K562 (cell line): ENCODE measurements around the gene B3GLCT. TPM values are rescaled to one million over a fixed set of nuclear protein-coding genes. Genes with fewer than 3 reads are reported as not detected.

Experiments
- ATAC-seq: fragments of 200-7000 bp; cut with Tn5 transposase; 3 replicates; pipeline ENCODE4 v1.9.1; 2020; ENCODE audit warnings: moderate library complexity
- BruUV-seq: library from RNA; stranded (reverse); fragments of 400-500 nt; replicated peaks from 2 replicates; lab custom pipeline; 2021; lab: Mats Ljungman, UMichigan
- CTCF ChIA-PET: fragments of 300-600 bp; formaldehyde crosslinking; extraction: SDS; loops from one replicate; lab custom pipeline; 2021; ENCODE audit warnings: low intra/inter-chr PET ratio; lab: Yijun Ruan, JAX
- POLR2A ChIA-PET: fragments of 300-600, 350-650 bp; sonication (Branson Sonifier 250); formaldehyde crosslinking; extraction: SDS; loops from one replicate; lab custom pipeline; 2021; ENCODE audit warnings: antibody characterized with exemption, inconsistent platforms; lab: Yijun Ruan, JAX
- DNase-seq, 4 experiments: peaks; one replicate each; pipeline versions ENCODE4 v3.0.0 to v3.0.0-alpha.2; 2011 to 2018; ENCODE audit warnings: low spot score in 3 of 4, mixed read lengths in 3 of 4; ENCODE audit errors: extremely low read depth in 1 of 4
- FAIRE-seq: peaks from 2 replicates; lab custom pipeline; 2011; peaks lifted over from hg19 to GRCh38; lab: Jason Lieb, UNC
- H2AFZ ChIP-seq: 2 replicates; pipeline ENCODE4 v1.6.0; 2011; ENCODE audit warnings: low read depth, low read length, control low read depth, inconsistent platforms
- H3K27ac ChIP-seq: fragments of 200-600 bp; 3 replicates; pipeline ENCODE4 v1.8.0; 2011; ENCODE audit warnings: low read depth, mild to moderate bottlenecking, control low read depth, inconsistent platforms, low read length, moderate library complexity, mixed read lengths; ENCODE audit errors: extremely low read depth
- H3K27me3 ChIP-seq, 2 experiments: fragments of 300-600 bp in 1 of 2; 2 replicates in 1 of 2; 3 replicates in 1 of 2; pipeline versions ENCODE4 v1.6.0 to v1.8.0; 2011; ENCODE audit warnings: inconsistent platforms in 2 of 2, low read length in 2 of 2, mild to moderate bottlenecking in 1 of 2, mixed read lengths in 1 of 2, moderate library complexity in 1 of 2; ENCODE audit not compliant: control insufficient read depth in 2 of 2, insufficient read depth in 2 of 2
- H3K36me3 ChIP-seq: fragments of 300-600 bp; 3 replicates; pipeline ENCODE4 v1.8.0; 2011; ENCODE audit warnings: mild to moderate bottlenecking, low read length, inconsistent platforms; ENCODE audit not compliant: control insufficient read depth, insufficient read depth
- H3K4me1 ChIP-seq, 2 experiments: fragments of 200-600 bp in 1 of 2; replicated peaks in 1 of 2; 2 replicates in 1 of 2; 3 replicates in 1 of 2; pipeline versions ENCODE4 v1.5.1 to v1.8.0; 2011; ENCODE audit warnings: inconsistent platforms in 2 of 2, low read length in 2 of 2, mild to moderate bottlenecking in 1 of 2, mixed read lengths in 1 of 2, moderate library complexity in 1 of 2; ENCODE audit not compliant: control insufficient read depth in 2 of 2, insufficient read depth in 2 of 2
- H3K4me2 ChIP-seq: 2 replicates; pipeline ENCODE4 v1.6.1; 2011; ENCODE audit warnings: low read length, control low read depth, inconsistent platforms, mixed read lengths; ENCODE audit not compliant: insufficient read depth
- H3K4me3 ChIP-seq: fragments of 200-600 bp; sonication (generic), shearing (Covaris generic); 2 replicates; pipeline ENCODE4 v1.5.1; 2016; ENCODE audit warnings: control low read depth, inconsistent platforms
- H3K79me2 ChIP-seq: fragments of 200-600 bp; 3 replicates; pipeline ENCODE4 v1.8.0; 2011; ENCODE audit warnings: low read length, inconsistent platforms; ENCODE audit not compliant: control insufficient read depth, insufficient read depth
- H3K9ac ChIP-seq, 2 experiments: 2 replicates each; pipeline versions ENCODE4 v1.6.0 to v1.6.1; 2011; ENCODE audit warnings: low read depth in 2 of 2, low read length in 2 of 2, control low read depth in 1 of 2, inconsistent platforms in 1 of 2, mild to moderate bottlenecking in 1 of 2, mixed read lengths in 1 of 2; ENCODE audit not compliant: insufficient read depth in 1 of 2
- H3K9me1 ChIP-seq: one replicate; pipeline ENCODE4 v1.6.0; 2011; ENCODE audit warnings: inconsistent platforms, mild to moderate bottlenecking, low read length, moderate library complexity; ENCODE audit not compliant: control insufficient read depth, insufficient read depth
- H3K9me3 ChIP-seq: replicated peaks from 2 replicates; pipeline ENCODE4 v1.5.1; 2011; ENCODE audit warnings: low read depth, low read length, inconsistent platforms; ENCODE audit not compliant: control insufficient read depth, insufficient read depth
- H4K20me1 ChIP-seq: replicated peaks from 2 replicates; pipeline ENCODE4 v1.6.1; 2011; ENCODE audit warnings: low read length, inconsistent platforms, mixed read lengths; ENCODE audit not compliant: control insufficient read depth, insufficient read depth
- ARID2 ChIP-seq: fragments of 450-650 bp; IDR thresholded peaks from 2 replicates; pipeline ENCODE4 v1.6.1; 2017; ENCODE audit warnings: antibody characterized with exemption, mild to moderate bottlenecking
- E2F8 ChIP-seq: fragments of 450-650 bp; IDR thresholded peaks from 2 replicates; pipeline ENCODE4 v1.7.1; 2018; ENCODE audit warnings: mild to moderate bottlenecking, low read depth; ENCODE audit not compliant: partially characterized antibody
- ELK3 ChIP-seq: fragments of 450-650 bp; formaldehyde crosslinking; IDR thresholded peaks from 2 replicates; pipeline ENCODE4 v1.4.0; 2020; ENCODE audit warnings: mild to moderate bottlenecking
- MAFF ChIP-seq: IDR thresholded peaks from 2 replicates; pipeline ENCODE4 v1.6.1; 2012; ENCODE audit warnings: low read length, improper control_type of control experiment
- SREBF1 ChIP-seq: fragments of 150-350 bp; IDR thresholded peaks from 2 replicates; pipeline ENCODE4 v1.6.1; 2014; ENCODE audit warnings: antibody characterized with exemption, low read depth, low read length, borderline replicate concordance
- STAT5A ChIP-seq: IDR thresholded peaks from 2 replicates; pipeline ENCODE4 v1.6.1; 2012; ENCODE audit warnings: low read length, inconsistent platforms, borderline replicate concordance
- TAL1 ChIP-seq: fragments of 450-650 bp; IDR thresholded peaks from 2 replicates; pipeline ENCODE4 v1.6.1; 2016; ENCODE audit warnings: mild to moderate bottlenecking
- VEZF1 ChIP-seq: fragments of 200-800 bp; sonication (Bioruptor generic); IDR thresholded peaks from 2 replicates; pipeline ENCODE4 v1.6.1; 2017; ENCODE audit warnings: missing genetic modification characterization, missing compliant biosample characterization
- ZBTB33 ChIP-seq: sonication (generic); formaldehyde crosslinking; IDR thresholded peaks from 2 replicates; pipeline ENCODE4 v1.8.1; 2023; ENCODE audit warnings: mild to moderate bottlenecking, missing genetic modification reagents
- ZKSCAN8 ChIP-seq: fragments of 200-800 bp; sonication (Bioruptor generic); IDR thresholded peaks from 2 replicates; pipeline ENCODE4 v1.6.1; 2016; ENCODE audit warnings: missing genetic modification characterization, missing compliant biosample characterization
- ZNF133 ChIP-seq: fragments of 250-450 bp; sonication (Bioruptor Pico); IDR thresholded peaks from 2 replicates; pipeline ENCODE4 v1.4.0; 2020; ENCODE audit warnings: mild to moderate bottlenecking
- ZNF347 ChIP-seq: fragments of 450-650 bp; formaldehyde crosslinking; IDR thresholded peaks from 2 replicates; pipeline ENCODE4 v1.4.0; 2020; ENCODE audit warnings: low read depth, mild to moderate bottlenecking, moderate library complexity
- ZNF436 ChIP-seq: fragments of 250-450, 450-650 bp; sonication (Bioruptor Pico); formaldehyde crosslinking; IDR thresholded peaks from 2 replicates; pipeline ENCODE4 v1.7.0; 2020; ENCODE audit warnings: mild to moderate bottlenecking
- WGBS: fragments of 100-300 bp; shearing (Covaris generic); methylation state at CpG from one replicate; pipeline ENCODE4 v1.1.6; 2016; ENCODE audit warnings: low coverage, mixed read lengths; ENCODE audit not compliant: insufficient coverage; ENCODE audit errors: missing lambda C conversion rate; 5-methylcytosine and 5-hydroxymethylcytosine counted together
- in situ Hi-C: fragments of 300-500 bp; cut with MboI; formaldehyde crosslinking; loops from 4 replicates; pipeline ENCODE4 v1.15.0; 2018; ENCODE audit warnings: inconsistent platforms, mixed read lengths
- intact Hi-C: fragments of 100-400 bp; cut with micrococcal nuclease; formaldehyde crosslinking; loops from 2 replicates; pipeline ENCODE4 v1.14.2; 2022
- polyA plus RNA-seq, 8 experiments: library from polyadenylated mRNA; depleted of rRNA in 4 of 8; stranded (reverse) in 5 of 8; unstranded in 3 of 8; fragments of >200 nt; fragmentation: Nextera tagmentation in 2 of 8; fragmentation: Illumina TruSeq in 1 of 8; extraction: Ambion mirVana in 2 of 8; extraction: Trizol in 1 of 8; gene quantifications; 2 replicates each; pipeline versions ENCODE4 v1.2.1 to v1.2.3, GENCODE V29; 2011 to 2014; ENCODE audit warnings: inconsistent platforms in 1 of 8, missing spikeins in 1 of 8
- total RNA-seq, 7 experiments: library from RNA; depleted of rRNA in 6 of 7; stranded (reverse); fragments of >200 nt in 6 of 7; fragmentation: Illumina TruSeq in 2 of 7; extraction: Trizol in 2 of 7; gene quantifications; 2 replicates each; pipeline versions ENCODE4 v1.2.1 to v1.2.3, GENCODE V29; 2011 to 2021; ENCODE audit warnings: low replicate concordance in 1 of 7

The B3GLCT gene
- total and polyA plus RNA-seq, 9 of the 15 experiments (the other 6 are each of a cell fraction or from before 2014, with no cell fraction given) = 1.1 to 5.1 (median 2.9) TPM

GRCh38 chr13:31357581-31357980, 157.8 kb downstream of the B3GLCT start:
- WGBS = 0% methylated on average over 1 of the region's 2 CpGs
- 0 out of 5 replicates have a peak, but pooled peaks cover 0 to 2% of the 10 kb centered on the region in 2 experiments for H3K27me3 ChIP-seq
- no peak overlapping the region for H3K9ac ChIP-seq
- no peak overlapping the region for H3K27ac ChIP-seq
- FAIRE-seq = no peak
- in situ Hi-C loops (no loop called here), intact Hi-C loops (no loop called here)
- no TSS peak for BruUV-seq
- no peak overlapping the region for H3K4me3 ChIP-seq
- CTCF ChIA-PET = no interaction called here
- no peak overlapping the region for H3K4me2 ChIP-seq
- no peaks in the 10 kb centered on the region for H3K9me1 ChIP-seq
- no peaks in the 10 kb centered on the region for H3K4me1 ChIP-seq
- H4K20me1 ChIP-seq = no peaks in the 10 kb centered on the region
- H2AFZ ChIP-seq = no peak overlapping the region
- no peak for DNase-seq
- H3K36me3 ChIP-seq = no peaks in the 10 kb centered on the region
- POLR2A ChIA-PET = no interaction called here
- ATAC-seq = no peak
- no peaks in the 10 kb centered on the region for H3K79me2 ChIP-seq
- no peaks in the 10 kb centered on the region for H3K9me3 ChIP-seq
- TF ChIP-seq ZKSCAN8 (CRISPR knock-in tag) = no peak
- no peak for TF ChIP-seq ARID2
- no peak for TF ChIP-seq ZNF347 (CRISPR knock-in tag)
- TF ChIP-seq TAL1 = no peak
- no peak for TF ChIP-seq ZBTB33
- no peak for TF ChIP-seq E2F8
- no peak for TF ChIP-seq STAT5A
- TF ChIP-seq MAFF = no peak
- TF ChIP-seq VEZF1 = no peak
- no peak for TF ChIP-seq SREBF1
- TF ChIP-seq ZNF133 (CRISPR knock-in tag) = no peak
- TF ChIP-seq ELK3 (CRISPR knock-in tag) = no peak
- TF ChIP-seq ZNF436 (CRISPR knock-in tag) = no peak
